GM19463 (cell line): ENCODE results near the gene PTPRN2.

ENCODE experiments used
- ATAC-seq: cut with Tn5 transposase; IDR thresholded peaks from one replicate; pipeline ENCODE4 v1.9.1; 2021; ENCODE audit warnings: mild to moderate bottlenecking, moderate library complexity; ENCODE audit not compliant: unreplicated experiment

The PTPRN2 gene

DNA sequence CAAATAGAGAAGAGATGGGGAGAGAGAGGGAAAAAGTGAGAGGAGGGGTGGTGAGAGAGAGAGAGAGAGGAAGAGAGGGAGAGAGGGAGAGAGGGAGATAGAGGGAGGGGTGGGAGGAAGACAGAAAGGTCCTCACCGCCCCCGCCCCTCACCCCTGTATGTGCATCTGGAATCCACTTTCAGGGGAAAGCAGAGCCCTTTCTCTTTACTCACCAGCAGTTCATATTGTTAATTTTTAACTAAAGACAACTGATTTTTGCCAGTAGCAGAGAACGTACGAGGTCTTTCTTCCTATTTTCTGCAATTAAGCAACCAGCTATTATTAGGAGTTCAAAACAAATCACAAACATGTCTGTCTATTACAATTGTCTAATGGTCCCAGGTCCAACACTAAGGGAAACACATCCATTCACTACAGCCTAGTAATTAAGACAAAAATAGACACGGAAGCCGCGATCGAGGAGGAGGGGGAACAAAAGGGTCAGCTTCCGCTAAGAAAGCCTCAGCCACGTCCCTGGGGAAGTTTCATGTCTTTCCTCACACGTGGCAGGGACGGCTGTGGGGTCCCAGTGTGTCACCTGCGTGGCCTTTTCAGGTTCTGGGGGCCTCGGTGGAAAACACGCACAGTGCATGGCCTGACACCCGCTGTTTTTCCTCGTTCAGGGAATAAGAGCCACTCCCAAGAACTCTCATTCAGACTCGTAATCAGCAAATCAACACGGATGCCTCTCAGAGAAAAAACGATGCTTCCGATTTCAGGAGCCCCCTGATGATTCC, 572.0 kb downstream of the PTPRN2 start:
- ATAC-seq: no peak

DNA sequence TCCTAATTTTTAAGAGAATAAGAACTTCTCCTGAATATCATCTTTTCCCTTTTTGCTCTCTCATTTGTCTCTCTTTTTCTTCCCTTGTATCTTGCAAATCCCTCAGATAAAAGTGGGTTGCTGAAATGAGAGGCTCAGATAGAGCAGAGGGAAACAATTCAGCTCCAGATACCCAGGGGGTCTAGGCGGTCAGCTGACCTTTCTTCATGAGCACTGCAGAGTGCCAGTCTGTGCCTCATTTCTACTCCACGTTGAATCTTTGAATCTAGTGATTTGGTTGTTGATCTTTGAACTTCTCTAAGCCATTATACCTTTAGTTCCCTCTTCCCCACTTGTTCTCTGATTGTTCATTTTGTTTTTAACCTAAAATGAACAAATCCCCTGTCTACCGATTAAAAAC, 572.6 kb downstream of the PTPRN2 start:
- ATAC-seq: no peak

DNA sequence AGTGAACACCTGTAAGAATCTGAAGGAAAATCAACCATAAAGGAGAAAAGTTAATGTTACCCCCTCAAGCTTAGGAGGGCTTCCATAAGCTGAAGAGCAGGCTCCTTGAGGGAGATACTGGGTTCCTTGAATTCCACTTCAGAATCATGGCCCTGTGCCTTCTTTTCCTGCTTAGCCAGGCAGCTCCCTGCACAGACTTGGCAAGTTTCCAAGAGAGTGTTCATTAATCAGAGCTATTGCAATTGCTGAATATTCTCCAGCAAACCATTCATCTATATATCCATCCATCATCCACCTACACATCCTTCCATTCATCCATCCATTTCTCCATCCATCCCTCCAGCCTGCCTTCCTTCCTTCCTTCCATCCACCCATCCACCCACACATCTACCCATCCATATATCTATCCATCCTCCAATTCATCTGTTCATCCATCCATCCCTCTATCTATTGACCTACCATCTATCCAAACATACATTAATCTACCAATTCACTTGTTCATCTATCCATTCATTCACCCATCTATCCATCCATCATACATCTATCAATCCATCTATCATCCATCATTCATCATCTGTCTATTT, 574.4 kb downstream of the PTPRN2 start:
- no peak for ATAC-seq

DNA sequence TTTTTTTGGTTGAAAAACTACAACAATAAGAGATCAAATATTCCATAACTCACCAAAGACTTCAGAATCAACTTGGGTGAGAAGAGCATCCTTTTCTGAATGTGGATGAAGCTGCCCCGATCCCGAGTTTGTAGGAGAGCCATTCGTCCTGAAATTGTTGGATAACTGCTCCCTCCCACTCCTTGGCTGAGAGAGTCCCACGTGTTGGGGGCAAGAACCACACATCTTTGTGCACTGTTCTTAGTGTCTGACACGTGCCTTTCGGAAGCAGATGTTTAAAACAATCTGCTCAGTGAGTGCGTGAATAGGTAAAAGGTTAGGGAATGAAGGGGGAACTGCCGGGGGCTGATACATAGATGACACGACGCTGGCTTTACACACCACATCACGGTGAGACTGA, 575.7 kb downstream of the PTPRN2 start:
- ATAC-seq: no peak

DNA sequence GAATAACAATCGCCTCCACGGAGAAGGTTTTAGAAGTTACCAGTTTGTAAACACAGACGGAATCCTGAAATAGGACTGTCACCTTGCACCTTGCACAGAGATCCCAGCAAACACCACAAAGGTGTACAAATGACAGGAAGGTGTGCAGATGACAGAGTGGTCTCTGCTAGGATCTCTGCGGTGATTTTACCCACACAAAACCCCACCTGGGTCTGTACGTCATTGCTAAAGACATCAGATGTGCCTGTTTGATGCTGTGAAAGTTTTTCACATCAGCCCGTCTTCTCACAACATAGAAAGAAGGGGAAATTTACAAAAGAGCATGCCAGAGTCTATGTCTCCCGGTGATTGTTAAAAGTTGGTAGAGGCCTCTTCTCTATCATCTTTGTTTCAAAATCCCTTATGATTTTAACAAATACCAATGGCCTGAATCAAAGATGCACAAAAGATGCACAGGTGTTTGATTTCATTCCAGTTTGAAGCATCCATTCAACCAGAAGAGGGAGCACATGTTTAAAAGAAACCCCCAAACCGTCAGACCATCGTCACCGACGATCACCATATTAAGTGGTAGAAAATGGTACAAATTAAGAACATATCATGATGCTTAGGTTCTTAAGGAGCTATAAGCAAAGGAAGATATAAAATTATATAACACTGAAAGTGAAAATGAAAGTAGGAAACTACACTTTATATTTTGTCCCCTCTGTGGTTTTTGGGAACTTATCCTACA, 576.5 kb downstream of the PTPRN2 start:
- no peak for ATAC-seq

DNA sequence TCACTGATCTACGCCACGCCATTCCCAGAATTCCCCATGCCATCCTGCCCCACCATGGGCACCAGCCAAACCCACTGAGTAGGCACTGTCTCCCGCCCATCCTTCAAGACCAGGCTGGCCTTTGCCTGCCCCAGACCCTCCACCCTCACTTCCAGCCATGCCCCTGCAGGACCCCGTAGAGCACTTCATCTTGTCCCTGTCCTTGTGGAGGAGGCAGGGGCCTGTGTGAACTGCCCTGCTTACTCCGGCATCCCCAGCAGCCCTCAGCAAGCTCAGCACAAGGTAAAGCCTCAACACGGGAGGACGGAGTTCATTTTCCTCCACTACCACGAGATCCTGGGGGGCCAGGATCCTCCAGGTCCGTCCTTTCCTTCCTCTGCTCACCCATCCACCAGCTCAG, 577.7 kb downstream of the PTPRN2 start:
- no peak for ATAC-seq

DNA sequence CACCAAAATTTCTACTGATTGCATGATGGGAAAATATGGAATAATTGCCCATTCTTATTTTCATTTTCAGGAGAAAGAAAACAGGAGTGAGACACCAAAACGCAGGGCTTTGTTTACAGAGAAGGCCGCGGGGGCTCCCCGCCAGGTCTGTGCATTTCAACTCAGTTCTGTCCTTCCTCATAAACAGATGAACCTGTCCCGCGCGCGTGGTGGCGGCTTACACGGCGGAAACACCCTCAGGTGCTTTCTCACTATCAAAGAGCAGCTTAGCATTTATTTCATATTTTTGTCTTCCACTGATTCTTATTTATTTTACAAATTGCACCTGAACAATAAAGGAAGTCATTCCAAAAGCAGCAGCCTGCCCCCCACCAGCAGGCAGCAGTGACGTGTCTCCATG, 579.4 kb downstream of the PTPRN2 start:
- ATAC-seq: no peak

DNA sequence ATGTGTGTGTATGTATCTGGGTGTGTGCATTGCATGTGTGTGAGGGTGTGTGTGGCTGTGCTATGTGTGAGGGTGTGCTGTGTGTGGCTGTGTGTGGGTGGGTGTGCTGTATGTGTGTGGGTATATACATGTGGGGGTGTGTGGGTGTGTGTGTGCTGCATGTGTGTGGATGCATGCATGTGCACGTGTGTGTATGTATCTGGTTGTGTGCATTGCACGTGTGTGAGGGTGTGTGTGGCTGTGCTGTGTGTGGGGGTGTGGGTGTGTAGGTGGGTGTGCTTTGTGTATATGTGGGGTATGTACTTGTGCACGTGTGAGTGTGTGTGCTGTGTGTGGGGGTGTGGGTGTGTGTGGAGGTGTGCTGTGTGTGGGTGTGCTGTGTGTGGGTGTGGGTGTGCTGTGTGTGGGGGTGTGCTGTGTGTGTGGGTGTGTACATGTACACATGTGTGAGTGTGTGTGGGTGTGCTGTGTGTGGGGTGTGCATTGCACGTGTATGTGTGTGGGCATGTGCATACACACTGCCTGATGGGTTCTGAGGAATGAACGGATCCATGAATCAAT, 579.8 kb downstream of the PTPRN2 start:
- no peak for ATAC-seq

DNA sequence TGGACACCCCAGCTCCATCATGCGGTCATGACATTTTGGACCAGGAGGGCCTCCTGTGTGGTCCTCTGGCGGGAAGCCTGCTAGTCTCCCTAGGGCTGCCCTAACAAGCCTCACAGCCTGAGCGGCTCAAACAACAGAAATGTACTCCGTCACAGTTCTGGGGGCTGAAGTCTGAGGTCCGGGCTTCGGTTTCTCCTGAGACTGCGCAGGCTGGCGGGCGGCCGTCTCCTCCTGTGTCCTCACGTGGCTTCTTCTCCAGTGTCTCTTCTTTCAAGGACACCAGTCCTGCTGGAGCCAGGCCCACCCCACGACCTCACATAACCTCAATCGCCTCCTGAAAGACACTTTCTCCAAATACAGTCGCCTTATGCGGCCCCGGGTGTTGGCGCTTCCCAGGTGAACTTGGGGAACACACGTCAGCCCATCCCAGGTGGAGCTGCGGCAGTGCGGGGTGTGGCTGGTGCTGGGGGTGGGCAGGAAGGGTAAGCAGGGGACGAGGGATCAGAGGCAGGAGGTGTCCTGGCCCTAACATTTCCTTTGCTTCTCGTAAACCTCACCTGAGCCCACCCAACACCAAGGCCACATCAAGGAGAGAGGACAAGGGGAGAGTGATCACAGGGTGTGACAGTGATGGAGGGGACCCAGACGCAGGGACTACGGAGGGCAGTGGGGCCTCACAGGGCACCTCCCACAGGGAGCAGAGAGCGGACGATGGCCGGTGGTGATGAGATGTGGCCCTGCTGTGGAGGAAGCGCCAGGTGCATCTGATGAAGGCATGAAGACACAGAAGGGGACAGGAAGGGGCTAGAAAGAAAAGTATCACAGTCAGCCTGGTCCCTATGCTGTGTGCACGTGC, 580.6 kb downstream of the PTPRN2 start:
- ATAC-seq: no peak

DNA sequence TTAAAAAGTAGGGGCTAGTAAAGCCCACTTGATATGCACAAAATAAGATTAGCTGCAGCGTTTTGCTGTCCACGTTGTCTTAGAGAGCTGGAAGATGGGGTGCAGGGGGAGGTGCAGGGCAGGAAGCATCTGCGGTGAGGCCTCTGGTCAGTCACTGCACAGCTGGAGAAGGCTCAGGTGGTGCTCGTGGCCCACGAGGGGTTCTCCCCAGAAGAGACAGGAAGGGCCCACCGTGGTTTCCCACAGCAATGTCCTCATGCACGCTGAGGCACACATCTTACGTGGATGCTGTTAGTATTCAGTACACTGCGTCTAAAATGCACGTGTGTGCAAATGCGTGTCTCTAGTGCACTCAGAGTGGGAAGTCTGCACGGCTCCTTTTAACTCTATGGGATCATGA, 582.1 kb downstream of the PTPRN2 start:
- no peak for ATAC-seq

DNA sequence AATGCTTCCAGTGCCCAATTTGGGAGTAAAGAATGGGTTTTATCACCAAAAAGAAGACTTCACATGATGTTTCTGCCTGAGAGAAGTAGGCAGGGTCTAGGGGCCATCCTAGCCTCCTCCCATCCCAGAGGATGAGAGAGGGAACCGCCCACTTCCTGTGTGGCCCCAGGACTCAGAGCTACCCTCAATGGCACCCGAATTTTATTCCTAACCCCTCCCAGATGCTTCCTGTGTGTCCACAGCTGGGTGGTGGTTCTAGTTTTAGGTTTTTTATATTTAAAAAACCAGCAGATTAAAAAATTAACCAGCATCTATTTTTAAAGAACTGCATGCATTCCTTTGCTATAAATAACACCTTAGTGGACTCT, 583.5 kb downstream of the PTPRN2 start:
- ATAC-seq: no peak

DNA sequence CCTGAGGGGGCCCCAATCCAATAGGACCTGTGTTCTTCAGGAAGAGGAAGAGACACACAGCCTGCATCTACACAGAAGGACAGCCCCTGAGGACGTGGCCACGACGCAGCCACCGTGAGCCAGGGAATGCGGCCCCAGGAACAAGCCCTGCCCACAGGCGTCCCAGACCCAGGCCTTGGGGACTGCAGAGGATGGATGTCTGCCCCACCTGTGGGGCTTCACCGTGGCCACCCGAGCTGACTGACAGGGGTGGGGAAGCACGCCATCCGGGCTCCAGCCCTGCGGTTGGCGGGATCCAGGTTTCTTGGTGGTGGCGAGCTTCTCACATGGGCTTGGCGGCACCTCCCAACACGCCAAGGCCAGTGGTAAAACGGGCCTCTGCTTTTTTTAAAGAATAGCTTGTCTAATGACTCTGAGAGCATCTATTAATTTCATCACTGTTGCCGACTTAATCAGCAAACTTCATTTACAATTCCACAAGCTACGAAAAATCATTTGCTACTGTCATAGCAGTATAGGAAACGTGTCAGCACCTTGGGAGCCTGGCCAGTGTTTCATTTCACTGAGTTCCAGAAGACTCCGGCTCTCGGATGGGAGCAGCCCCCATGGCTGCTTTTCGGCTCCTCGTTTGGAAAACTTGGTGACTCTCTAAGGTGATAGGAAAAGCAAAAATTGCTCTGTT, 584.0 kb downstream of the PTPRN2 start:
- ATAC-seq: no peak

DNA sequence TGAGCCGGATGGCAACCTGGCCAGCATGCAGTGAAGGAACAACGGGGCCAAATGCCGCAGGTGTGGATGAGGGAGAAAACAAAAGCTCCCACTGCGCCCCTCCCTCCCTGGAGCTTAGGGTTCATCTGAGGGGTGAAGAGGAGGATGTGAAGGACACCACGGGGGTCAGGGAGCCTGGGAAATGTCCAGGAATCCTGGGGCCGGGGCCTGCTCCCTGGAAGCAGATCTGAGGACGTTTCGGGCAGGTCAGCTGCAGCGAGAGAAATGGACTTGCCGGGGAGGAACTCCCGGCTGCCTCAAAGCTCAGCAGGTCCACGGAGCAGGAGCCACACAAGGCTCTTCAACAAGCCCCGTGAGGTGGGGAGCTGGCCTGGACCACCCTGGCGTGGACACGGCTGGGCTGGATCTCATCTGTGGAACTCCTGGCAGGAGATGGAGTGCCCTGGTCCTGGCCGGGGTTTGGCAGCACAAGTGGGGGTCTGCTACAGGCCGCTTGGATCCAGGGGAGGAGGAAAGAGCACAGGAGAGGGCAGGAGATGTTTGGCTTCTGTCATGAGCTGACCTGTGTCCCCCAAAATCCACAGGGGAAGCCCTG, 585.0 kb downstream of the PTPRN2 start:
- no peak for ATAC-seq

DNA sequence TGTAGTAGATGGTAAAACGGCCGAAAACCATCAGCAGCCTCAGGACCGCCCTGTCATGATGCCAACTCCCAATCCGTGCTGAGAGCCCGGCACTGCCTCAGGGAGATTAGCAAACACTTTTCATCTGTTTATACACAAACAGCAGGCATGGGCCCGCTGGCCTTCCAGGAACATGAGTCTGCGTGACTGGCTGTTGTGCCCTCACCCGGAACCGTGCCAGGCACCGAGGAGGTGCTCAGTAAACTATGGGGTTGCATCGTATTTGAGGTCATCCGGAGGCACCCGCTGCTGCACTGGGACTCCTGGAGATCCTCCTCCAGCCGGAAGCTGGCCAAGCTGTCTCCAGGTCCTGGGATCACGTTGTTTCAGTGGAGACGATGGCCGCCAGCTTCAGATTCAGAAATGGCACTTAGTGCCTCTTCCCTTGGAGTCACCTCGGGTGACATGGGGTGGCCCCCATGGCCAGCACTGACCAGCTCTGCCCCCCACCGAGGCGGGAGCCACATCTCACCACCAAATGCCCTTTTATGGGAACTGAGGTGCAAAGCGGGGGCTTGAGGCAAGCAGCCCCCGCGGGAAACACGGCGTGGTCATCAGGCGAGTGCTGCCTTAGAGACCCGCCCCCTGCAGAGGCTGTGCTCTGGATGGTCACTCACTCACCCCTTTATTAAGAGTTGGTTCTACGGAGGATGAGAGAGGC, 585.9 kb downstream of the PTPRN2 start:
- no peak for ATAC-seq

DNA sequence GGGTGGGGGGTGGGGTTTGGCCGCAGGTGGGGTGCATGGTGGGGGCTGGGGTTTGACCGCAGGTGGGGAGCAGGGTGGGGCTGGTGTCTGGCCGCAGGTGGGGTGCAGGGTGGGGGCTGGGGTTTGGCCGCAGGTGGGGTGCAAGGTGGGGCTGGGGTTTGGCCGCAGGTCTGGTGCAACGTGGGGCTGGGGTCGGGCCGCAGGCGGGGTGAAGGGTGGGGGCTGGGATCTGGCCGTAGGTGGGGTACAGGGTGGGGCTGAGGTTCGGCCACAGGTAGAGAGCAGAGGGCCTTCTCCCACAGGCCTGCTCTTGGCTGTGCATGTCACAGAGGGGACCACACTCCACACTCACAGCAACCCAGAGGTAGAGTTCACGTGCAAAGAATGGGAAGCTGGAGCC, 586.6 kb downstream of the PTPRN2 start:
- ATAC-seq: no peak

DNA sequence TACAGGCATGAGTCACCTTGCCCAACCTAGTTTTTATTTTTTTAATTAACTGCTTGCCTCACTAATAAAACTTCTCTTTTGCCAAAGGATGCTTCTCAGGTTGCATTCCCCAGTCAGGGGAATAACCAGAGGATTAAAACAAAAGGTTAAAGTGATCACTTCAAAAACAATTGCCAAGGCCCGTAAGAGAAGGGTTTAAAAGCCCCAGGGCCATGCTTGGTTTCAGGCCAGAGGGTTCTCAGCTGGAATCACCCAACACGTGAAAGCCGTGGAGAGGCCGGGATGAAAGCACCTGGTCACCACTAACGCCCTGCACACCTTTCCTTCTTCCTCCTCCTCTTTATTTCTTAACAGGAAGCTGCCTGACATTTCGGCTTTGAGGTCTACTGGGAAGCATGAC, 587.5 kb downstream of the PTPRN2 start:
- ATAC-seq: no peak

DNA sequence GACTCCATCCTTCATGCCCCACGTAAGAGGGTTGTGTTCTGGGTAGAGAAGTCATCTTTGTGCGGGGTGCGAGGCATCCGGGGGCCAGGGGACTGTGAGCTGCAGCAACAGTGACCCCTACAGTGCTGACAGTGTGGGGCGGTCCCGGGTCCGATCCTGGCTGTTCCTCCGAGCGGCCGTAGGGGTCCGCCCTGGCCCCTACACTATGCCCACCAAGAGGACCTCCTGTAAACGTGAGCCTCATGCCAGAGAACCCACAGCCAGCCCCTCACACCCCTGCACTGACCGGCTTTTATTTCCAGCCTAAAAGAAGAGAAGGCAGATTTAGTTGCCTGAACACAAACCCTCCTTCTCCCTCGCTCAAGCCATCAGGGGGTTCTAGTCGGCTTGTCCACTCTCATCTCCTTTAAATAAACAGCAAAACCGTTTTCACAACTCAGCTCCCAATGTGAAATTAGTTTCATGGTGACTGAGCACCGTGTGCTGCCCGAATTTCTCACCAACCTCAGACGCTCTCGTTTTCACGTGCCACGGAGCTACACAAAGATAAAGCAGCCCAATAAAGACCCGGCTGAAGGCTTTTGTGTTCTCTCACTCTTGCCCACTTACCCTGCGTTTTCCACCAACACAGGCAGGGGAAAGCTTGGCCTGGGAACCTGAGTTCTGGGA, 588.6 kb downstream of the PTPRN2 start:
- ATAC-seq: no peak

DNA sequence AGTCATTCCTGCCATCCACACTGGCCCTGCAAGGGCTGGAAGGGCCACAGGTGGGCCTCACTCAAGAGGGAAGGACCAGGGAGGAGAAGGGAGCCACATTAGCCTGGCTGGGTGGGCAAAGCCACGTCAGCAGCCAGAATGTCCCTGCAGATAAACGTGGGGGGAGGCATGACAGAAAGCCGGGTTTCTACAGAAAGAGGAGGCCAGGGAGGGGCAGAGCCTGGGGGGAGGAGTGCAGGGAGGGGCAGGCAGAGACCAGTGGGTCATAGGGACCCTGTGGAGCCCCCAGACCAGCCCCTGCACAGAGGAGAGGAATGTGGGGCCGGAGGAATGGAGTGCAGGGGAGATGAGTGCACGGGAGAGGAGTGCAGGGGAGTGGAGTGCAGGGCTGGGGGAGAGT, 590.2 kb downstream of the PTPRN2 start:
- ATAC-seq: no peak

DNA sequence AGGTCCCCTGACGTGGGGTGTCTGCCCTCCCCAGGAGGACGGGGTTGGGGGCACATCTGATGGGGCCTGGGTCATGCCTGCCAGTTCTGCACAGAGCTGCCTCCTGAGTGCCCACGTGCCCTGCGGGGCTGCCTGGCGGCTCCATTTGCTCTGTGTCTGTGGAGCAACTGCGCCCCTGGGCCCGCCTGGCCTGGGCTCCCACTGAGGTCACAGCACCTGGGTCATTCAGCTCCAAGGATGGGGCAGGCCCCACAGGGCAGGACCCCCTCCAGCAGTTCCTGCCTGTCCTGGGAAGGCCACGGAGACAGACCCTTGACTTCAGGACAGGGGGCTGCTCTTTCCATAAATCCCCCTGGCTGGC, 590.6 kb downstream of the PTPRN2 start:
- ATAC-seq: no peak
